ENCODE results near the gene SEC14L1. TPM values are rescaled to one million over a fixed set of nuclear protein-coding genes. Genes with fewer than 3 reads are reported as not detected.

The SEC14L1 gene
- total RNA-seq = 40.5 TPM

GRCh38 chr17:77140878-77141767 lies at the start of gene SEC14L1:
Gene SEC14L1 (plus strand): TSS chr17:77140969. CDS start chr17:77143597, 2,628 bp downstream.
- intact Hi-C loops (cut with DNase I) = loop anchor here (5.0 kb wide), 1 partner anchor 44 kb away; no protein-coding TSS in a partner anchor
- Histone ChIP-seq H3K9me3 (no peaks in the 10 kb centered on the region), H3K4me1 (peaks cover 39% of the 10 kb centered on the region), H3K27ac (peak within 1 kb of the TSS; percentile 96), H3K27me3 (no peaks in the 10 kb centered on the region), H3K4me3 (peak within 1 kb of the TSS; percentile 94 to 96), H3K36me3 (peaks cover 0 to 19% of the 10 kb centered on the region in 2 donors)
- no peak for DNase-seq (ENCODE audit: extremely low spot score in 2 of 2)
- TF ChIP-seq POLR2AphosphoS5 (IDR thresholded peaks at IDR 0.05; ENCODE audit: insufficient read depth in 1 of 2, low read depth in 1 of 2) (peak in 1 of 2 donors; percentile 25), POLR2A (IDR thresholded peaks at IDR 0.05) (peak in 1 of 2 donors; percentile 19), CTCF (IDR thresholded peaks at IDR 0.05) (no peak)

GRCh38 chr17:77092025-77092424 lies 48.7 kb upstream of the SEC14L1 start:
- Histone ChIP-seq H3K4me1 (peaks cover 42% of the 10 kb centered on the region), H3K27ac (no peak overlapping the region), H3K4me3 (no peak overlapping the region), H3K36me3 (peaks cover 0 to 44% of the 10 kb centered on the region in 2 donors), H3K27me3 (no peaks in the 10 kb centered on the region), H3K9me3 (no peaks in the 10 kb centered on the region)
- DNase-seq (ENCODE audit: extremely low spot score in 2 of 2) = no peak
- intact Hi-C loops (cut with DNase I) = loop anchor here (10.0 kb wide), 2 partner anchors 123 to 283 kb away; no protein-coding TSS in a partner anchor
- no peak for TF ChIP-seq POLR2A (IDR thresholded peaks at IDR 0.05)
- no peak for TF ChIP-seq CTCF (IDR thresholded peaks at IDR 0.05)
- no peak for TF ChIP-seq POLR2AphosphoS5 (IDR thresholded peaks at IDR 0.05; ENCODE audit: insufficient read depth in 1 of 2, low read depth in 1 of 2)

GRCh38 chr17:77095461-77095860 lies 45.3 kb upstream of the SEC14L1 start:
- H3K27me3 ChIP-seq = no peaks in the 10 kb centered on the region
- no peaks in the 10 kb centered on the region for H3K9me3 ChIP-seq
- H3K4me3 ChIP-seq = no peak overlapping the region
- peaks cover 0 to 44% of the 10 kb centered on the region in 2 donors for H3K36me3 ChIP-seq
- no peak for DNase-seq (ENCODE audit: extremely low spot score in 2 of 2)
- intact Hi-C loops (cut with DNase I) = loop anchor here (5.0 to 10.0 kb wide), 3 partner anchors 47 to 279 kb away; partner anchors contain the start of gene SEC14L1
- TF ChIP-seq CTCF (IDR thresholded peaks at IDR 0.05) (no peak), POLR2A (IDR thresholded peaks at IDR 0.05) (no peak), POLR2AphosphoS5 (IDR thresholded peaks at IDR 0.05; ENCODE audit: insufficient read depth in 1 of 2, low read depth in 1 of 2) (no peak)
- H3K4me1 ChIP-seq = peaks cover 47% of the 10 kb centered on the region
- peak overlapping the region; percentile 88 for H3K27ac ChIP-seq

GRCh38 chr17:77096570-77097214 lies 44.1 kb upstream of the SEC14L1 start:
- H3K9me3 ChIP-seq = no peaks in the 10 kb centered on the region
- H3K27me3 ChIP-seq = no peaks in the 10 kb centered on the region
- no peak overlapping the region for H3K4me3 ChIP-seq
- DNase-seq (ENCODE audit: extremely low spot score in 2 of 2) = no peak
- H3K36me3 ChIP-seq = peaks cover 0 to 39% of the 10 kb centered on the region in 2 donors
- peak overlapping the region; percentile 88 for H3K27ac ChIP-seq
- peaks cover 45% of the 10 kb centered on the region for H3K4me1 ChIP-seq
- intact Hi-C loops (cut with DNase I) = loop anchor here (5.0 to 10.0 kb wide), 3 partner anchors 46 to 278 kb away; partner anchors contain the start of gene SEC14L1
- TF ChIP-seq CTCF (IDR thresholded peaks at IDR 0.05) (peak in 2 of 3 experiments; percentile 39 to 86), POLR2A (IDR thresholded peaks at IDR 0.05) (no peak), POLR2AphosphoS5 (IDR thresholded peaks at IDR 0.05; ENCODE audit: insufficient read depth in 1 of 2, low read depth in 1 of 2) (peak in 1 of 2 donors; percentile 52)
